CD14-positive monocyte (primary cell): ENCODE results near the gene WWC2. TPM values are rescaled to one million over a fixed set of nuclear protein-coding genes. Genes with fewer than 3 reads are reported as not detected.

Source experiments
- DNase-seq, 3 donors: peaks; one replicate each; pipeline ENCODE4 v3.0.0-alpha.2; 2011 to 2022
- H2AFZ ChIP-seq: 2 replicates; pipeline ENCODE4 v1.6.0; 2012; ENCODE audit warnings: mild to moderate bottlenecking, low read depth, low read length, inconsistent platforms; ENCODE audit not compliant: insufficient read depth, poor library complexity, severe bottlenecking
- H3K27ac ChIP-seq, 2 donors: 1 replicate in 1 of 2; 2 replicates in 1 of 2; pipeline ENCODE4 v1.5.1; 2012 to 2013; ENCODE audit warnings: low read length in 2 of 2, control low read depth in 1 of 2, inconsistent platforms in 1 of 2, low read depth in 1 of 2, mild to moderate bottlenecking in 1 of 2
- H3K27me3 ChIP-seq, 2 donors: one replicate each; pipeline versions ENCODE4 v1.6.0 to v1.6.1; 2011 to 2013; ENCODE audit warnings: low read length in 2 of 2; ENCODE audit not compliant: control insufficient read depth in 2 of 2, insufficient read depth in 2 of 2
- H3K36me3 ChIP-seq, 2 donors: replicated peaks in 1 of 2; 1 replicate in 1 of 2; 2 replicates in 1 of 2; pipeline versions ENCODE4 v1.5.1 to v1.6.1; 2012 to 2013; ENCODE audit warnings: low read length in 2 of 2, control low read depth in 1 of 2, inconsistent platforms in 1 of 2, mild to moderate bottlenecking in 1 of 2; ENCODE audit not compliant: insufficient read depth in 2 of 2, control insufficient read depth in 1 of 2
- H3K4me1 ChIP-seq, 2 donors: 1 replicate in 1 of 2; 2 replicates in 1 of 2; pipeline versions ENCODE4 v1.5.1 to v1.6.1; 2012 to 2013; ENCODE audit warnings: low read length in 2 of 2, control low read depth in 1 of 2, inconsistent platforms in 1 of 2, mild to moderate bottlenecking in 1 of 2, moderate library complexity in 1 of 2; ENCODE audit not compliant: insufficient read depth in 2 of 2, control insufficient read depth in 1 of 2
- H3K4me2 ChIP-seq: replicated peaks from 2 replicates; pipeline ENCODE3; 2012; ENCODE audit warnings: low read length, moderate library complexity, mild to moderate bottlenecking; ENCODE audit not compliant: poor library complexity, severe bottlenecking; ENCODE audit errors: extremely low read depth
- H3K4me3 ChIP-seq, 3 experiments: fragments of 200-600 bp in 1 of 3; sonication (generic) in 1 of 3; replicated peaks in 1 of 3; 1 replicate in 2 of 3; 2 replicates in 1 of 3; pipeline ENCODE4 v1.5.1; 2011 to 2013; ENCODE audit warnings: low read length in 3 of 3, mild to moderate bottlenecking in 3 of 3, control low read depth in 2 of 3, low read depth in 2 of 3, inconsistent platforms in 1 of 3, moderate library complexity in 1 of 3
- H3K79me2 ChIP-seq: 2 replicates; pipeline ENCODE4 v1.6.0; 2012; ENCODE audit warnings: mild to moderate bottlenecking, control low read depth, inconsistent platforms, low read length, moderate library complexity; ENCODE audit not compliant: insufficient read depth
- H3K9ac ChIP-seq: 2 replicates; pipeline ENCODE4 v1.6.0; 2017; ENCODE audit warnings: low read length, mild to moderate bottlenecking; ENCODE audit not compliant: insufficient read depth, poor library complexity, severe bottlenecking
- H3K9me3 ChIP-seq, 2 donors: replicated peaks in 1 of 2; 1 replicate in 1 of 2; 2 replicates in 1 of 2; pipeline versions ENCODE4 v1.5.1 to v1.6.1; 2012 to 2013; ENCODE audit warnings: low read length in 2 of 2, control low read depth in 1 of 2; ENCODE audit not compliant: control insufficient read depth in 1 of 2, insufficient read depth in 1 of 2
- H4K20me1 ChIP-seq: 2 replicates; pipeline ENCODE4 v1.6.0; 2012; ENCODE audit warnings: mild to moderate bottlenecking, low read length, control low read depth, moderate library complexity; ENCODE audit not compliant: insufficient read depth
- H3K27ac Mint-ChIP-seq, 7 donors: one replicate each; pipeline ENCODE4 v1.8.0; 2020; ENCODE audit warnings: mild to moderate bottlenecking in 7 of 7, mixed read lengths in 7 of 7, moderate library complexity in 6 of 7, inconsistent platforms in 2 of 7
- H3K27me3 Mint-ChIP-seq, 3 donors: one replicate each; pipeline ENCODE4 v1.8.0; 2021 to 2022; ENCODE audit warnings: low read depth in 3 of 3, mild to moderate bottlenecking in 3 of 3, mixed read lengths in 3 of 3, moderate library complexity in 3 of 3, inconsistent platforms in 1 of 3
- H3K36me3 Mint-ChIP-seq, 2 donors: one replicate each; pipeline ENCODE4 v1.8.0; 2020; ENCODE audit warnings: mixed read lengths in 2 of 2, inconsistent platforms in 1 of 2, mild to moderate bottlenecking in 1 of 2
- H3K4me1 Mint-ChIP-seq: one replicate; pipeline ENCODE4 v1.8.0; 2020; ENCODE audit warnings: mild to moderate bottlenecking, mixed read lengths
- H3K4me3 Mint-ChIP-seq, 2 donors: one replicate each; pipeline ENCODE4 v1.8.0; 2020; ENCODE audit warnings: mild to moderate bottlenecking in 2 of 2, mixed read lengths in 2 of 2, moderate library complexity in 1 of 2
- H3K9me3 Mint-ChIP-seq, 7 donors: one replicate each; pipeline ENCODE4 v1.8.0; 2020 to 2022; ENCODE audit warnings: mixed read lengths in 7 of 7, mild to moderate bottlenecking in 6 of 7, moderate library complexity in 6 of 7, inconsistent platforms in 2 of 7
- CTCF ChIP-seq: fragments of 200-600 bp; IDR thresholded peaks from one replicate; pipeline ENCODE4 v1.8.0; 2022; ENCODE audit warnings: antibody characterized with exemption, mild to moderate bottlenecking
- WGBS: methylation state at CpG from one replicate; pipeline ENCODE4 v1.1.5; 2013; ENCODE audit warnings: missing lambda C conversion rate; ENCODE audit not compliant: insufficient coverage; 5-methylcytosine and 5-hydroxymethylcytosine counted together
- intact Hi-C, 2 donors: fragments of 100-400 bp; cut with micrococcal nuclease; formaldehyde crosslinking; loops; one replicate each; pipeline versions ENCODE4 v1.15.0 to v1.15.1; 2023
- polyA plus RNA-seq, 3 donors: library from polyadenylated mRNA; depleted of rRNA in 1 of 3; unstranded in 2 of 3; stranded (reverse) in 1 of 3; fragments of 300-500 nt in 2 of 3; fragments of >200 nt in 1 of 3; fragmentation: Illumina TruSeq in 2 of 3; gene quantifications; 1 replicate in 2 of 3; 2 replicates in 1 of 3; pipeline ENCODE4 v1.2.3, GENCODE V29; 2012 to 2021

WWC2 gene
- polyA plus RNA-seq, 3 donors = 1.9 to 3.8 (median 2.9) TPM

GRCh38 chr4:183347146-183347545, 248.1 kb downstream of the WWC2 start:
- H3K36me3 Mint-ChIP-seq = no peaks in the 10 kb centered on the region

GRCh38 chr4:183347566-183347965, 248.5 kb downstream of the WWC2 start:
- Histone ChIP-seq H3K36me3 (no peaks in the 10 kb centered on the region), H3K79me2 (no peaks in the 10 kb centered on the region), H3K4me2 (no peak overlapping the region), H4K20me1 (no peaks in the 10 kb centered on the region), H3K9me3 (no peaks in the 10 kb centered on the region), H2AFZ (no peak overlapping the region), H3K4me1 (peaks cover 13 to 28% of the 10 kb centered on the region in 2 donors), H3K27me3 (peaks cover 0 to 2% of the 10 kb centered on the region in 2 donors), H3K4me3 (no peak overlapping the region), H3K27ac (no peak overlapping the region), H3K9ac (no peak overlapping the region)
- peaks cover 0 to 3% (median 0%) of the 10 kb centered on the region in 7 donors for H3K9me3 Mint-ChIP-seq
- intact Hi-C loops = no loop called here
- 72% methylated on average over 2 of the region's 4 CpGs for WGBS
- H3K27ac Mint-ChIP-seq = no peak overlapping the region
- DNase-seq = no peak
- TF ChIP-seq CTCF = no peak
- H3K4me3 Mint-ChIP-seq = no peak overlapping the region
- H3K36me3 Mint-ChIP-seq = no peaks in the 10 kb centered on the region
- peaks cover 12 to 22% (median 12%) of the 10 kb centered on the region in 3 donors for H3K27me3 Mint-ChIP-seq
- peaks cover 22% of the 10 kb centered on the region for H3K4me1 Mint-ChIP-seq

More at GRCh38 chr4:183347146-183347545, 248.1 kb downstream of the WWC2 start:
- H4K20me1 ChIP-seq = no peaks in the 10 kb centered on the region
- DNase-seq = no peak
- Mint-ChIP-seq H3K4me3 (no peak overlapping the region), H3K27ac (no peak overlapping the region), H3K9me3 (peaks cover 0 to 3% (median 0%) of the 10 kb centered on the region in 7 donors), H3K27me3 (peaks cover 12 to 26% (median 12%) of the 10 kb centered on the region in 3 donors), H3K4me1 (peaks cover 22% of the 10 kb centered on the region)
- no peak for TF ChIP-seq CTCF
- no peaks in the 10 kb centered on the region for H3K79me2 ChIP-seq
- no peaks in the 10 kb centered on the region for H3K36me3 ChIP-seq
- H3K9me3 ChIP-seq = no peaks in the 10 kb centered on the region
- intact Hi-C loops = no loop called here
- H3K4me3 ChIP-seq = no peak overlapping the region
- peaks cover 0 to 6% of the 10 kb centered on the region in 2 donors for H3K27me3 ChIP-seq
- no peak overlapping the region for H3K27ac ChIP-seq
- H3K4me1 ChIP-seq = peaks cover 13 to 28% of the 10 kb centered on the region in 2 donors
- H2AFZ ChIP-seq = no peak overlapping the region
- H3K4me2 ChIP-seq = no peak overlapping the region
- H3K9ac ChIP-seq = no peak overlapping the region
- 88% methylated on average over 5 of the region's 8 CpGs for WGBS
